ENCODE results near the gene AMOTL1. TPM values are rescaled to one million over a fixed set of nuclear protein-coding genes. Genes with fewer than 3 reads are reported as not detected.

AMOTL1 gene
- total and polyA plus RNA-seq, 8 donors = 5.0 to 46.3 (median 14.8) TPM

GRCh38 chr11:94793822-94794221 is 25.7 kb downstream of the AMOTL1 start:
- no peak for DNase-seq
- Histone ChIP-seq H3K27ac (peak overlapping the region; percentile 54 to 73 (median 72)), H3K4me3 (no peak overlapping the region), H3K36me3 (no peaks in the 10 kb centered on the region), H3K27me3 (no peaks in the 10 kb centered on the region), H3K4me1 (peaks cover 16 to 80% (median 40%) of the 10 kb centered on the region in 4 donors), H3K9me3 (no peaks in the 10 kb centered on the region)
- 44 to 52% (median 51%) methylated on average over 2 of the region's 2 CpGs for WGBS, 5 donors
- no peak for TF ChIP-seq EP300 (IDR thresholded peaks at IDR 0.05)
- intact Hi-C loops (cut with DNase I; ENCODE audit: low total_unique reads) = no loop called here

GRCh38 chr11:94794287-94795168 is 26.4 kb downstream of the AMOTL1 start:
- 33 to 50% (median 37%) methylated on average over 8 of the region's 8 CpGs for WGBS, 5 donors
- intact Hi-C loops (cut with DNase I; ENCODE audit: low total_unique reads) = no loop called here
- Histone ChIP-seq H3K4me3 (no peak overlapping the region), H3K4me1 (peaks cover 16 to 75% (median 36%) of the 10 kb centered on the region in 4 donors), H3K9me3 (no peaks in the 10 kb centered on the region), H3K27me3 (no peaks in the 10 kb centered on the region), H3K36me3 (peaks cover 0 to 6% (median 4%) of the 10 kb centered on the region in 4 donors), H3K27ac (peak overlapping the region; percentile 54 to 73 (median 72))
- DNase-seq = peak; percentile 75 to 77
- TF ChIP-seq EP300 (IDR thresholded peaks at IDR 0.05) (no peak), POLR2AphosphoS5 (IDR thresholded peaks at IDR 0.05) (peak; percentile 1 to 48 (median 7)), POLR2A (IDR thresholded peaks at IDR 0.05) (no peak), CTCF (IDR thresholded peaks at IDR 0.05) (no peak)

- Histone ChIP-seq H3K27me3 (no peaks in the 10 kb centered on the region), H3K27ac (peak overlapping the region in 3 of 5 donors; percentile 72 to 73 (median 72)), H3K4me3 (no peak overlapping the region), H3K36me3 (peaks cover 3 to 16% (median 15%) of the 10 kb centered on the region in 4 donors), H3K4me1 (peaks cover 16 to 76% (median 39%) of the 10 kb centered on the region in 4 donors), H3K9me3 (no peaks in the 10 kb centered on the region)
- intact Hi-C loops (cut with DNase I; ENCODE audit: low total_unique reads) = no loop called here
- DNase-seq = no peak
- TF ChIP-seq EP300 (IDR thresholded peaks at IDR 0.05) (no peak), POLR2AphosphoS5 (IDR thresholded peaks at IDR 0.05) (no peak), POLR2A (IDR thresholded peaks at IDR 0.05) (no peak), CTCF (IDR thresholded peaks at IDR 0.05) (no peak)
- WGBS, 5 donors = 68 to 78% (median 74%) methylated on average over 3 of the region's 3 CpGs
Measured at GRCh38 chr11:94795476-94796189, 27.5 kb downstream of the AMOTL1 start.

GRCh38 chr11:94796190-94796580 is 28.0 kb downstream of the AMOTL1 start:
- TF ChIP-seq EP300 (IDR thresholded peaks at IDR 0.05) = no peak
- no peak for TF ChIP-seq POLR2AphosphoS5 (IDR thresholded peaks at IDR 0.05)
- TF ChIP-seq POLR2A (IDR thresholded peaks at IDR 0.05) = no peak
- TF ChIP-seq CTCF (IDR thresholded peaks at IDR 0.05) = no peak
- Histone ChIP-seq H3K27ac (peak overlapping the region in 1 of 5 donors; percentile 72), H3K4me3 (no peak overlapping the region), H3K9me3 (no peaks in the 10 kb centered on the region), H3K36me3 (peaks cover 3 to 21% (median 19%) of the 10 kb centered on the region in 4 donors), H3K4me1 (peaks cover 16 to 76% (median 39%) of the 10 kb centered on the region in 4 donors), H3K27me3 (no peaks in the 10 kb centered on the region)
- 81 to 96% (median 92%) methylated on average over 2 of the region's 2 CpGs for WGBS, 5 donors
- intact Hi-C loops (cut with DNase I; ENCODE audit: low total_unique reads) = no loop called here
- DNase-seq = no peak

Measured in stomach (tissue), 9 donors.